ENCODE measurements around the gene DAPK1.

Gene DAPK1

GRCh38 chr9:87622098-87622497 lies 124.4 kb downstream of the DAPK1 start:
- Histone ChIP-seq H3K4me3 (ENCODE audit: low read depth, low read length) (no peak overlapping the region), H3K27ac (ENCODE audit: extremely low read depth, low read depth, low read length) (no peak overlapping the region), H3K4me1 (ENCODE audit: control insufficient read depth, insufficient read depth, low read length) (no peaks in the 10 kb centered on the region), H3K36me3 (ENCODE audit: control insufficient read depth in 2 of 2, insufficient read depth in 1 of 2, low read length in 2 of 2) (peaks cover 0 to 35% of the 10 kb centered on the region in 2 experiments; a peak in 1 of 3 replicates), H3K9me3 (ENCODE audit: control insufficient read depth, insufficient read depth, low read depth, low read length) (no peaks in the 10 kb centered on the region)
- ChIA-PET CTCF (interaction anchor here (0.7 kb wide), 1 partner anchor 22 kb away, joined by 3 read pairs; no protein-coding TSS in a partner anchor), POLR2A (no interaction called here)
- TF ChIP-seq EGR2 (tag by site-specific recombination; IDR thresholded peaks at IDR 0.05; ENCODE audit: low read depth) (peak; percentile 68), ZEB2 (tag by site-specific recombination; IDR thresholded peaks at IDR 0.05) (no peak), ZFHX2 (tag by site-specific recombination; conservative IDR thresholded peaks at IDR 0.05) (peak; percentile 57)

- H3K4me3 ChIP-seq (ENCODE audit: low read depth, low read length) = no peak overlapping the region
- TF ChIP-seq ZSCAN18 (tag by site-specific recombination; IDR thresholded peaks at IDR 0.05) (no peak), KLF1 (tag by site-specific recombination; IDR thresholded peaks at IDR 0.05) (no peak), ZFP69B (tag by site-specific recombination; IDR thresholded peaks at IDR 0.05) (no peak), ZNF785 (tag by site-specific recombination; IDR thresholded peaks at IDR 0.05) (no peak), ZNF596 (tag by site-specific recombination; IDR thresholded peaks at IDR 0.05) (no peak), ZNF621 (tag by site-specific recombination; IDR thresholded peaks at IDR 0.05) (no peak), GFI1B (tag by site-specific recombination; IDR thresholded peaks at IDR 0.05) (no peak), ZNF146 (tag by site-specific recombination; IDR thresholded peaks at IDR 0.05) (no peak), YY2 (tag by site-specific recombination; IDR thresholded peaks at IDR 0.05) (no peak), ZNF645 (tag by site-specific recombination; IDR thresholded peaks at IDR 0.05) (no peak), TCF7L2 (IDR thresholded peaks at IDR 0.05; ENCODE audit: borderline replicate concordance, low read depth, low read length) (no peak), ZNF404 (tag by site-specific recombination; IDR thresholded peaks at IDR 0.05) (no peak), ZNF302 (tag by site-specific recombination; IDR thresholded peaks at IDR 0.05; ENCODE audit: low read depth) (no peak), CTCF (tag by site-specific recombination; IDR thresholded peaks at IDR 0.05) (no peak), ZBTB20 (tag by site-specific recombination; IDR thresholded peaks at IDR 0.05) (no peak), ZNF133 (tag by site-specific recombination; IDR thresholded peaks at IDR 0.05) (no peak), ZNF514 (tag by site-specific recombination; IDR thresholded peaks at IDR 0.05) (no peak), ZBTB6 (tag by site-specific recombination; IDR thresholded peaks at IDR 0.05) (no peak), ZNF10 (tag by site-specific recombination; IDR thresholded peaks at IDR 0.05) (no peak)
- H3K9me3 ChIP-seq (ENCODE audit: control insufficient read depth, insufficient read depth, low read depth, low read length) = no peaks in the 10 kb centered on the region
- ChIA-PET CTCF (interaction anchor here (0.7 to 1.7 kb wide), 2 partner anchors 21 to 285 kb away, joined by 3 to 4 read pairs; no protein-coding TSS in a partner anchor), POLR2A (no interaction called here)
- H3K36me3 ChIP-seq (ENCODE audit: control insufficient read depth in 2 of 2, insufficient read depth in 1 of 2, low read length in 2 of 2) = peaks cover 0 to 27% of the 10 kb centered on the region in 2 experiments; a peak in 1 of 3 replicates
- no peak overlapping the region for H3K27ac ChIP-seq (ENCODE audit: extremely low read depth, low read depth, low read length)
- no peaks in the 10 kb centered on the region for H3K4me1 ChIP-seq (ENCODE audit: control insufficient read depth, insufficient read depth, low read length)
Observed at GRCh38 chr9:87622923-87623322, 125.3 kb downstream of the DAPK1 start.
